HepG2 (cell line): ENCODE measurements around the gene POU6F2. TPM values are rescaled to one million over a fixed set of nuclear protein-coding genes. Genes with fewer than 3 reads are reported as not detected.

Experiments used
- ATAC-seq: fragments of 200-7000 bp; cut with Tn5 transposase; 3 replicates; pipeline ENCODE4 v1.9.1; 2020; ENCODE audit warnings: mild to moderate bottlenecking, moderate library complexity
- BruUV-seq: library from RNA; stranded (reverse); fragments of 400-500 nt; replicated peaks from 2 replicates; lab custom pipeline; 2021; lab: Mats Ljungman, UMichigan
- CTCF ChIA-PET: fragments of 300-600 bp; formaldehyde crosslinking; extraction: SDS; loops from one replicate; lab custom pipeline; 2021; ENCODE audit warnings: low total read pairs, inconsistent platforms, low intra/inter-chr PET ratio; lab: Yijun Ruan, JAX
- POLR2A ChIA-PET: fragments of 350-600 bp; sonication (Branson Sonifier 250); formaldehyde crosslinking; loops from one replicate; lab custom pipeline; 2020; ENCODE audit warnings: antibody characterized with exemption, inconsistent platforms; lab: Yijun Ruan, JAX
- DNase-seq: peaks from one replicate; pipeline ENCODE4 v3.0.0-alpha.2; 2015; ENCODE audit warnings: low spot score
- FAIRE-seq: peaks from 3 replicates; lab custom pipeline; 2011; peaks lifted over from hg19 to GRCh38; lab: Jason Lieb, UNC
- H2AFZ ChIP-seq: one replicate; pipeline ENCODE4 v1.6.1; 2011; ENCODE audit warnings: low read length, inconsistent platforms
- H3K27ac ChIP-seq: fragments of 300-600 bp; 3 replicates; pipeline ENCODE4 v1.8.0; 2011; ENCODE audit warnings: mixed run types, mild to moderate bottlenecking, mixed read lengths, low read length, inconsistent platforms; ENCODE audit not compliant: insufficient read depth; ENCODE audit errors: extremely low read length
- H3K27me3 ChIP-seq, 2 experiments: fragments of 200-600 bp in 1 of 2; 2 replicates in 1 of 2; 3 replicates in 1 of 2; pipeline versions ENCODE4 v1.6.0 to v1.8.0; 2011; ENCODE audit warnings: low read length in 2 of 2, mild to moderate bottlenecking in 2 of 2, moderate library complexity in 2 of 2, inconsistent platforms in 1 of 2; ENCODE audit not compliant: insufficient read depth in 2 of 2, control insufficient read depth in 1 of 2
- H3K36me3 ChIP-seq, 2 experiments: fragments of 200-600 bp in 1 of 2; replicated peaks in 1 of 2; 2 replicates in 1 of 2; 3 replicates in 1 of 2; pipeline versions ENCODE4 v1.5.1 to v1.8.0; 2011; ENCODE audit warnings: low read length in 2 of 2, inconsistent platforms in 1 of 2; ENCODE audit not compliant: insufficient read depth in 2 of 2, control insufficient read depth in 1 of 2
- H3K4me1 ChIP-seq: 2 replicates; pipeline ENCODE4 v1.5.1; 2012; ENCODE audit warnings: low read length, inconsistent platforms; ENCODE audit not compliant: insufficient read depth
- H3K4me2 ChIP-seq: 2 replicates; pipeline ENCODE4 v1.6.0; 2011; ENCODE audit warnings: low read depth, low read length, inconsistent platforms
- H3K4me3 ChIP-seq, 3 experiments: fragments of 200-600 bp in 1 of 3; sonication (generic), shearing (Covaris generic) in 1 of 3; replicated peaks in 1 of 3; 2 replicates each; pipeline ENCODE4 v1.5.1; 2011 to 2016; ENCODE audit warnings: low read length in 3 of 3, inconsistent platforms in 2 of 3, low read depth in 2 of 3, mild to moderate bottlenecking in 2 of 3, control low read depth in 1 of 3, mixed read lengths in 1 of 3; ENCODE audit not compliant: insufficient read depth in 1 of 3
- H3K79me2 ChIP-seq: one replicate; pipeline ENCODE4 v1.6.1; 2011; ENCODE audit warnings: low read length, inconsistent platforms; ENCODE audit not compliant: insufficient read depth
- H3K9ac ChIP-seq: 2 replicates; pipeline ENCODE4 v1.6.0; 2011; ENCODE audit warnings: mild to moderate bottlenecking, low read depth, low read length, inconsistent platforms; ENCODE audit not compliant: insufficient read depth
- H3K9me3 ChIP-seq: 2 replicates; pipeline ENCODE4 v1.5.1; 2012; ENCODE audit warnings: mild to moderate bottlenecking, low read length
- H4K20me1 ChIP-seq: 2 replicates; pipeline ENCODE4 v1.6.0; 2011; ENCODE audit warnings: inconsistent platforms, mild to moderate bottlenecking, low read length, moderate library complexity; ENCODE audit not compliant: insufficient read depth
- RNF219 ChIP-seq: sonication (generic); formaldehyde crosslinking; IDR thresholded peaks from 2 replicates; pipeline ENCODE4 v1.5.0; 2020; ENCODE audit warnings: mild to moderate bottlenecking, missing genetic modification reagents
- SMARCC2 ChIP-seq: fragments of 450-650 bp; IDR thresholded peaks from 2 replicates; pipeline ENCODE4 v1.6.1; 2017; ENCODE audit warnings: antibody characterized with exemption, mild to moderate bottlenecking
- TEAD2 ChIP-seq: sonication (generic); formaldehyde crosslinking; IDR thresholded peaks from 2 replicates; pipeline ENCODE4 v1.9.0; 2021; ENCODE audit warnings: missing genetic modification reagents
- THYN1 ChIP-seq: sonication (generic); formaldehyde crosslinking; IDR thresholded peaks from 2 replicates; pipeline ENCODE4 v1.8.1; 2023; ENCODE audit warnings: low read depth, mild to moderate bottlenecking, moderate library complexity, missing genetic modification reagents, borderline replicate concordance
- TOPORS ChIP-seq: sonication (generic); formaldehyde crosslinking; IDR thresholded peaks from 2 replicates; pipeline ENCODE4 v1.8.0; 2023; ENCODE audit warnings: mild to moderate bottlenecking, missing genetic modification reagents
- ZNF496 ChIP-seq: sonication (generic); formaldehyde crosslinking; IDR thresholded peaks from 2 replicates; pipeline ENCODE4 v1.8.1; 2023; ENCODE audit warnings: mild to moderate bottlenecking, moderate library complexity, missing genetic modification reagents; ENCODE audit not compliant: insufficient replicate concordance
- ZNF550 ChIP-seq: sonication (generic); formaldehyde crosslinking; IDR thresholded peaks from 2 replicates; pipeline ENCODE4 v1.4.0; 2020; ENCODE audit warnings: mild to moderate bottlenecking, missing genetic modification reagents, borderline replicate concordance
- ZNF597 ChIP-seq: sonication (generic); formaldehyde crosslinking; IDR thresholded peaks from 2 replicates; pipeline ENCODE4 v1.5.0; 2020; ENCODE audit warnings: missing genetic modification reagents
- ZNF777 ChIP-seq: sonication (generic); formaldehyde crosslinking; IDR thresholded peaks from 2 replicates; pipeline ENCODE4 v1.4.0; 2020; ENCODE audit warnings: missing genetic modification reagents
- ZSCAN21 ChIP-seq: sonication (generic); formaldehyde crosslinking; IDR thresholded peaks from 2 replicates; pipeline ENCODE4 v1.8.0; 2022; ENCODE audit warnings: mild to moderate bottlenecking, missing genetic modification reagents, moderate library complexity, borderline replicate concordance
- ZZZ3 ChIP-seq: sonication (generic); formaldehyde crosslinking; IDR thresholded peaks from 2 replicates; pipeline ENCODE4 v1.4.0; 2020; ENCODE audit warnings: missing genetic modification reagents, mild to moderate bottlenecking, borderline replicate concordance
- WGBS: methylation state at CpG from one replicate; pipeline ENCODE4 v1.1.6; 2017; ENCODE audit warnings: low lambda C conversion rate; 5-methylcytosine and 5-hydroxymethylcytosine counted together
- in situ Hi-C: cut with HindIII; loops from 2 replicates; pipeline ENCODE4 v1.10.0; 2017; ENCODE audit warnings: low pct_unique_long_range_greater_than_20kb; ENCODE audit not compliant: extremely low pct_ligation_motif_present
- intact Hi-C: fragments of 100-400 bp; cut with micrococcal nuclease; formaldehyde crosslinking; loops from one replicate; pipeline ENCODE4 v1.10.0; 2022; ENCODE audit not compliant: unreplicated experiment
- polyA plus RNA-seq, 8 experiments: library from polyadenylated mRNA; depleted of rRNA in 3 of 8; stranded (reverse) in 7 of 8; unstranded in 1 of 8; fragments of >200 nt; fragmentation: Illumina TruSeq in 4 of 8; extraction: Trizol in 4 of 8; gene quantifications; 2 replicates each; pipeline versions ENCODE4 v1.2.1 to v1.2.3, GENCODE V29; 2011 to 2016; ENCODE audit warnings: low read depth in 4 of 8, missing spikeins in 1 of 8, mixed read lengths in 1 of 8; ENCODE audit not compliant: insufficient read depth in 1 of 8
- total RNA-seq, 5 experiments: library from RNA; depleted of rRNA; stranded (reverse); fragments of >200 nt; fragmentation: Illumina TruSeq; extraction: Trizol; gene quantifications; 2 replicates each; pipeline ENCODE4 v1.2.3, GENCODE V29; 2016; ENCODE audit warnings: low read depth in 1 of 5
- TF ChIP-seq, protein P1 (sequence below): sonication (generic); formaldehyde crosslinking; conservative IDR thresholded peaks from 2 replicates; pipeline ENCODE4 v1.8.0; 2022; ENCODE audit warnings: missing genetic modification reagents

POU6F2 gene
- total and polyA plus RNA-seq, 2 of the 13 experiments (the other 11 are each of a cell fraction or from before 2014, with no cell fraction given): not detected

DNA sequence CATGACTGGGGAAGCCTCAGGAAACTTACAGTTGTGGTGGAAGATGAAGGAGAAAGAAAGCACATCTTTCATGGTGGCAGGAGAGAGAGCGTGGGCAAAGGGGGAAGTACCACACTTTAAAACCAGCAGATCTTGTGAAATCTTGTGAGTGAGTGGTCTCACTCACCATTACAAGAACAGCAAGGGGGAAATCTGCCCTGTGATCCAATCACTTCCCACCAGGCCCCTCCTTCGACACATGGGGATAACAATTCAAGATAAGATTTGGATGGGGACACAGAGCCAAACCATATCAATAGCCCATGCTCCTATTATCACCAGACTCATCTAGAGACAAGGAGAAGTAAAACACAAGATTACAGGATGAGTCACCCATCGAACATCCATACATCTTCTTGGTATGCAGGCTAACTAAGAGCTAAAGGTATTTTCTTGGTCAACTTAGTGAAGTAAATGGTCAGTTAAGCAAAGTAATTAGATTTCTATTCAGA is 533.2 kb downstream of the POU6F2 start:
- no TSS peak for BruUV-seq
- ATAC-seq (no peak), DNase-seq (no peak), FAIRE-seq (no peak)
- Histone ChIP-seq H3K79me2 (no peaks in the 10 kb centered on the region), H2AFZ (no peak overlapping the region), H3K9ac (no peak overlapping the region), H4K20me1 (no peaks in the 10 kb centered on the region), H3K4me3 (no peak overlapping the region), H3K9me3 (no peaks in the 10 kb centered on the region), H3K36me3 (no peaks in the 10 kb centered on the region), H3K27ac (no peak overlapping the region), H3K4me2 (no peak overlapping the region), H3K27me3 (peaks cover 0 to 9% of the 10 kb centered on the region in 2 experiments; a peak in 2 of 5 replicates), H3K4me1 (no peaks in the 10 kb centered on the region)
- intact Hi-C loops (no loop called here), in situ Hi-C loops (no loop called here)
- WGBS: 6% methylated on average over 3 of the region's 3 CpGs
- TF ChIP-seq SMARCC2: no peak
- ChIA-PET CTCF (no interaction called here), POLR2A (no interaction called here)

GRCh38 chr7:39515534-39516228 is 538.0 kb downstream of the POU6F2 start:
- intact Hi-C loops (no loop called here), in situ Hi-C loops (loop anchor here (5.0 kb wide), 1 partner anchor 583 kb away; no protein-coding TSS in a partner anchor)
- Histone ChIP-seq H3K4me1 (peaks cover 10% of the 10 kb centered on the region), H3K36me3 (no peaks in the 10 kb centered on the region), H2AFZ (no peak overlapping the region), H3K27ac (no peak overlapping the region), H3K4me3 (no peak overlapping the region), H3K79me2 (no peaks in the 10 kb centered on the region), H3K27me3 (peaks cover 0 to 12% of the 10 kb centered on the region in 2 experiments; a peak in 2 of 5 replicates), H3K9me3 (no peaks in the 10 kb centered on the region), H4K20me1 (no peaks in the 10 kb centered on the region), H3K4me2 (no peak overlapping the region), H3K9ac (no peak overlapping the region)
- CTCF ChIA-PET: no interaction called here
- no peak for DNase-seq
- POLR2A ChIA-PET: no interaction called here
- no peak for ATAC-seq
- 17% methylated on average over 8 of the region's 8 CpGs for WGBS
- no TSS peak for BruUV-seq
- FAIRE-seq: no peak
- TF ChIP-seq ZNF550 (CRISPR knock-in tag) (no peak), ZSCAN21 (no peak), ZNF597 (CRISPR knock-in tag) (no peak), THYN1 (CRISPR knock-in tag) (no peak), ZZZ3 (no peak), TEAD2 (CRISPR knock-in tag) (no peak), ZNF777 (CRISPR knock-in tag) (no peak), TOPORS (CRISPR knock-in tag) (no peak), RNF219 (CRISPR knock-in tag) (no peak), ZNF496 (CRISPR knock-in tag) (no peak)
- TF ChIP-seq, protein P1, sequence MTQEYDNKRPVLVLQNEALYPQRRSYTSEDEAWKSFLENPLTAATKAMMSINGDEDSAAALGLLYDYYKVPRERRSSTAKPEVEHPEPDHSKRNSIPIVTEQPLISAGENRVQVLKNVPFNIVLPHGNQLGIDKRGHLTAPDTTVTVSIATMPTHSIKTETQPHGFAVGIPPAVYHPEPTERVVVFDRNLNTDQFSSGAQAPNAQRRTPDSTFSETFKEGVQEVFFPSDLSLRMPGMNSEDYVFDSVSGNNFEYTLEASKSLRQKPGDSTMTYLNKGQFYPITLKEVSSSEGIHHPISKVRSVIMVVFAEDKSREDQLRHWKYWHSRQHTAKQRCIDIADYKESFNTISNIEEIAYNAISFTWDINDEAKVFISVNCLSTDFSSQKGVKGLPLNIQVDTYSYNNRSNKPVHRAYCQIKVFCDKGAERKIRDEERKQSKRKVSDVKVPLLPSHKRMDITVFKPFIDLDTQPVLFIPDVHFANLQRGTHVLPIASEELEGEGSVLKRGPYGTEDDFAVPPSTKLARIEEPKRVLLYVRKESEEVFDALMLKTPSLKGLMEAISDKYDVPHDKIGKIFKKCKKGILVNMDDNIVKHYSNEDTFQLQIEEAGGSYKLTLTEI (CRISPR knock-in tag): no peak
